ENCODE data around the gene DRGX. TPM values are rescaled to one million over a fixed set of nuclear protein-coding genes. Genes with fewer than 3 reads are reported as not detected.

The DRGX gene
- total RNA-seq, 1 donor from 2014 or later: not detected

GRCh38 chr10:49321021-49321420, 74.9 kb downstream of the DRGX start:
- FAIRE-seq (no peak), DNase-seq (ENCODE audit: low read depth) (no peak)
- H3K36me3 ChIP-seq (ENCODE audit: control insufficient read depth, insufficient read depth, low read length): no peaks in the 10 kb centered on the region
- H3K27me3 ChIP-seq (ENCODE audit: control insufficient read depth, insufficient read depth, low read length): no peaks in the 10 kb centered on the region
- TF ChIP-seq CTCF (IDR thresholded peaks at IDR 0.05; ENCODE audit: insufficient read depth, low read length, severe bottlenecking): no peak
- no peak overlapping the region for H3K4me3 ChIP-seq (ENCODE audit: low read depth, low read length)

- no peak for TF ChIP-seq CTCF (IDR thresholded peaks at IDR 0.05; ENCODE audit: insufficient read depth, low read length, severe bottlenecking)
- Histone ChIP-seq H3K4me3 (ENCODE audit: low read depth, low read length) (no peak overlapping the region), H3K27me3 (ENCODE audit: control insufficient read depth, insufficient read depth, low read length) (no peaks in the 10 kb centered on the region), H3K36me3 (ENCODE audit: control insufficient read depth, insufficient read depth, low read length) (no peaks in the 10 kb centered on the region)
- no peak for DNase-seq (ENCODE audit: low read depth)
- peak; percentile 18 for FAIRE-seq
Measured at GRCh38 chr10:49320191-49320590, 75.7 kb downstream of the DRGX start.

GRCh38 chr10:49319206-49319605, 76.7 kb downstream of the DRGX start:
- no peak overlapping the region for H3K4me3 ChIP-seq (ENCODE audit: low read depth, low read length)
- no peak for TF ChIP-seq CTCF (IDR thresholded peaks at IDR 0.05; ENCODE audit: insufficient read depth, low read length, severe bottlenecking)
- no peaks in the 10 kb centered on the region for H3K27me3 ChIP-seq (ENCODE audit: control insufficient read depth, insufficient read depth, low read length)
- FAIRE-seq (no peak), DNase-seq (ENCODE audit: low read depth) (no peak)
- no peaks in the 10 kb centered on the region for H3K36me3 ChIP-seq (ENCODE audit: control insufficient read depth, insufficient read depth, low read length)

- no peaks in the 10 kb centered on the region for H3K36me3 ChIP-seq (ENCODE audit: control insufficient read depth, insufficient read depth, low read length)
- H3K27me3 ChIP-seq (ENCODE audit: control insufficient read depth, insufficient read depth, low read length): no peaks in the 10 kb centered on the region
- no peak for FAIRE-seq
Measured at GRCh38 chr10:49318755-49319154, 77.1 kb downstream of the DRGX start.

GRCh38 chr10:49318028-49318427, 77.9 kb downstream of the DRGX start:
- Histone ChIP-seq H3K27me3 (ENCODE audit: control insufficient read depth, insufficient read depth, low read length) (no peaks in the 10 kb centered on the region), H3K4me3 (ENCODE audit: low read depth, low read length) (no peak overlapping the region), H3K36me3 (ENCODE audit: control insufficient read depth, insufficient read depth, low read length) (no peaks in the 10 kb centered on the region)
- FAIRE-seq (no peak), DNase-seq (ENCODE audit: low read depth) (no peak)
- TF ChIP-seq CTCF (IDR thresholded peaks at IDR 0.05; ENCODE audit: insufficient read depth, low read length, severe bottlenecking): no peak

More at GRCh38 chr10:49318755-49319154, 77.1 kb downstream of the DRGX start:
- TF ChIP-seq CTCF (IDR thresholded peaks at IDR 0.05; ENCODE audit: insufficient read depth, low read length, severe bottlenecking): no peak
- H3K4me3 ChIP-seq (ENCODE audit: low read depth, low read length): no peak overlapping the region
- no peak for DNase-seq (ENCODE audit: low read depth)

GRCh38 chr10:49314806-49315205, 81.1 kb downstream of the DRGX start:
- no peak for DNase-seq (ENCODE audit: low read depth)
- FAIRE-seq: no peak
- no peak for TF ChIP-seq CTCF (IDR thresholded peaks at IDR 0.05; ENCODE audit: insufficient read depth, low read length, severe bottlenecking)
- Histone ChIP-seq H3K36me3 (ENCODE audit: control insufficient read depth, insufficient read depth, low read length) (no peaks in the 10 kb centered on the region), H3K4me3 (ENCODE audit: low read depth, low read length) (no peak overlapping the region), H3K27me3 (ENCODE audit: control insufficient read depth, insufficient read depth, low read length) (no peaks in the 10 kb centered on the region)

All from bronchial epithelial cell (primary cell).